ENCODE measurements around the gene CBL.

CBL gene

DNA sequence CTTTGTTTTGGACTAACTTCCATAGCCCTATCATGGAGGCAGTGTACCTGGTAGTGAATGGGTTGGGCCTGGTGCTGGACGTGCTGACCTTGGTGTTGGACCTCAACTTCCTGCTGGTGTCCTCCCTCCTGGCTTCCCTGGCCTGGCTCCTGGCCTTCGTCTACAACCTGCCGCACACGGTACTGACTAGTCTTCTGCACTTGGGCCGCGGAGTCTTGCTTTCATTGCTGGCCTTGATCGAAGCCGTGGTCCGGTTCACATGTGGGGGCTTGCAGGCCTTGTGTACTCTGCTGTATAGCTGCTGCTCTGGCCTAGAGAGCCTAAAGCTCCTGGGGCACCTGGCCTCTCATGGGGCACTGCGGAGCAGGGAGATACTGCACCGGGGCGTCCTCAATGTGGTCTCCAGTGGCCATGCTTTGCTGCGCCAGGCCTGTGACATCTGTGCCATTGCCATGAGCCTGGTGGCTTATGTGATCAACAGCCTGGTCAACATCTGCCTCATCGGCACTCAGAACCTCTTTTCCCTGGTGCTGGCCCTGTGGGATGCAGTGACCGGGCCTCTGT lies 129.0 kb downstream of the CBL start:
- Histone ChIP-seq H3K36me3 (ENCODE audit: control insufficient read depth, insufficient read depth, low read length) (peaks cover 11% of the 10 kb centered on the region), H3K4me3 (ENCODE audit: extremely low read depth, insufficient read depth, low read length, poor library complexity, severe bottlenecking) (peak overlapping the region; percentile 90), H3K4me1 (ENCODE audit: control insufficient read depth, insufficient read depth, low read length, poor library complexity, severe bottlenecking) (peaks cover 44% of the 10 kb centered on the region), H3K9me3 (ENCODE audit: control insufficient read depth, low read length) (no peaks in the 10 kb centered on the region), H3K27ac (ENCODE audit: low read depth, low read length, severe bottlenecking) (no peak overlapping the region)
- 81 to 85% methylated on average over 15 of the region's 15 CpGs for WGBS, 2 experiments (ENCODE audit: insufficient coverage in 2 of 2)

DNA sequence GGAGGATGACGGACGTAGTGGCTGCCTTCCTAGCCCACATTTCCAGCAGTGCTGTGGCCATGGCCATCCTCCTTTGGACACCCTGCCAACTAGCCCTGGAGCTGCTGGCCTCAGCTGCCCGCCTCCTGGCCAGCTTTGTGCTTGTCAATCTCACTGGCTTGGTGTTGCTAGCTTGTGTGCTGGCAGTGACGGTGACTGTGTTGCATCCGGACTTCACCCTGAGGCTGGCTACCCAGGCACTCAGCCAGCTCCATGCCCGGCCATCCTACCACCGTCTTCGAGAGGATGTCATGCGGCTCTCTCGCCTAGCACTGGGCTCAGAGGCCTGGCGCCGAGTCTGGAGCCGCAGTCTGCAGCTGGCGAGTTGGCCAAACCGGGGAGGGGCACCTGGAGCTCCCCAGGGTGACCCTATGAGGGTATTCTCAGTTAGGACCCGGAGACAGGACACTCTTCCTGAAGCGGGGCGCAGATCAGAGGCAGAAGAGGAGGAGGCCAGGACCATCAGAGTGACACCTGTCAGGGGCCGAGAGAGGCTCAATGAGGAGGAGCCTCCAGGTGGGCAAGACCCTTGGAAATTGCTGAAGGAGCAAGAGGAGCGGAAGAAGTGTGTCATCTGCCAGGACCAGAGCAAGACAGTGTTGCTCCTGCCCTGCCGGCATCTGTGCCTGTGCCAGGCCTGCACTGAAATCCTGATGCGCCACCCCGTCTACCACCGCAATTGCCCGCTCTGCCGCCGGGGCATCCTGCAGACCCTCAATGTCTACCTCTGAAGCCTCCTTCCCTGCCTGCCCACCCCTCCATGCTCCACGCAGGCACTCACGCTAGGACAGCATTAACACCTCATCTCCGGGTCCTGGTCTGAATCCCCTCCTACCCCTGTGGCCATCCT lies 129.8 kb downstream of the CBL start:
- 92 to 93% methylated on average over 26 to 29 of the region's 30 CpGs for WGBS, 2 experiments (ENCODE audit: insufficient coverage in 2 of 2)
- H3K27ac ChIP-seq (ENCODE audit: low read depth, low read length, severe bottlenecking) = peak overlapping the region; percentile 97
- H3K9me3 ChIP-seq (ENCODE audit: control insufficient read depth, low read length) = no peaks in the 10 kb centered on the region
- peaks cover 44% of the 10 kb centered on the region for H3K4me1 ChIP-seq (ENCODE audit: control insufficient read depth, insufficient read depth, low read length, poor library complexity, severe bottlenecking)
- peaks cover 11% of the 10 kb centered on the region for H3K36me3 ChIP-seq (ENCODE audit: control insufficient read depth, insufficient read depth, low read length)
- peak overlapping the region; percentile 90 for H3K4me3 ChIP-seq (ENCODE audit: extremely low read depth, insufficient read depth, low read length, poor library complexity, severe bottlenecking)

DNA sequence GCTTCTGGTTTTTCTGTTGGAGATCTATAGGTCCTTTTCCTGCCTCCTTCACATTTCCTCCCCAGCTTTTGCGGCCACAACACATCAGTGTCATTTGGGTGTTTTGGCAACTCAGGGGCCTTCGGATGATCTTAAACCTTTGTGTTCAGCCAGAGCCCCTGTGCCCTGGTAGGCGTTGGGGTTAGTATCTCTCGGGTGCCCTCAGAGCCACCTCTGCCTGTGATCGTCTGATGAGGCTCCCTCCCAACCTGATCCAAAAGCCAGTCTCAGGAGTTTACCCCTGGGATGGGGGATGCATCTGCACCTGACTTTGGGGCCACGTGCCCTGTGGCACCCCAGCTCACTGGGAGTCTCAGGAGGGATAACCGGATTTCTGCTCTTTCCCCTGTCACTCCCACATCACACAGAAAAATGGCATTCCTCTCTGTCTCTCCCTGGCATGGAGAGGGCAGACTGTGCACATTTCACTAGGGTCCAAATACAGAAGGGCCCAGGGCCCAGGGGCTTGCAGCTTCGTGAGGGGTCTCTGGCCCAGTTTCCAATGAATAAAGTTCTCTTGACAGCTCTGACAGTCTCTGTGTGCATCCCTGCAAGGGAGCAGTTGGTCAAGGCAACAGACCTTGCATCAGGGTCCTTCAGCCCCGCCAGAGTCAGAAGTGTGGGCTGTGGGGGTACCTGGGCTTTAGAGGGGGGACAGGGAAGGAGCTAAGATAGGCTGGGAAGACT lies 130.8 kb downstream of the CBL start:
- peak overlapping the region; percentile 23 for H3K4me3 ChIP-seq (ENCODE audit: extremely low read depth, insufficient read depth, low read length, poor library complexity, severe bottlenecking)
- peak overlapping the region; percentile 97 for H3K27ac ChIP-seq (ENCODE audit: low read depth, low read length, severe bottlenecking)
- H3K36me3 ChIP-seq (ENCODE audit: control insufficient read depth, insufficient read depth, low read length) = peaks cover 11% of the 10 kb centered on the region
- 89 to 95% methylated on average over 9 of the region's 9 CpGs for WGBS, 2 experiments (ENCODE audit: insufficient coverage in 2 of 2)
- peaks cover 44% of the 10 kb centered on the region for H3K4me1 ChIP-seq (ENCODE audit: control insufficient read depth, insufficient read depth, low read length, poor library complexity, severe bottlenecking)
- H3K9me3 ChIP-seq (ENCODE audit: control insufficient read depth, low read length) = no peaks in the 10 kb centered on the region

DNA sequence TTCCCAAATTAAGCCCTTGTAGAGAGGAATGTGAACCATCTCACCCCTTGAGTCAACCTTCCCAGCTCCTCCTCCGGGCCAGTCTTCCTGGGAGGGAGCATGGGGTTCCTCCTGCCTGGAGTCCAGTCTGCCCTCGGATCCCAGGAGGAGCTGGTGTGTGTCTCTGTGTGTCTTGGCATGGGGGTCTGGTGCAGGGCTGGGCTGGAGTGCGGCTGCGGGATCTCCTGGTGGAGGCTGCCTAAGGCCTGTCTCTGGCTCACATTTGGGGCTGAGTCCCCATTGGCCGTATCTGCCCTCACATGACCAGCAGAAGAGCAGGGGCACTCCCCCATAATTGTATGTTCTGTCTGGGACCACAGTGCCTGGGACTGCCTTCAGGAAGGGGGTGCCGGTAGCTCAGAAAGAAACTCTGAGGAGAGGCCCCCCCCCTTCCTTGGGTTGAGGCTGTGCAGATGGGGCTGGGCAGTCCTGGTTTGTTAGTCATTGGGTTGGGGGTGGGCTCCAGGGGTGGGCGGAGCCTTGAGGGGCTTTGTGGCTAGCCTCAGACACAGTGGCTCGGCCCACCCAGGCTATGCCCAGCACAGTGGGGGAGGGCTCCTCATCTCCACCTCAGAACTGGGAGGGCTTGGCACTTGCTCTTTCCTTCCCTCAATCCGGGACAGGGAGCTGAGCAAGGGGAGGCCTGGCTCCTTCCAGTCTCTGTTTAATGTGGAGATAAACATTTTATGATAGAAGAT lies 131.6 kb downstream of the CBL start:
- Histone ChIP-seq H3K4me1 (ENCODE audit: control insufficient read depth, insufficient read depth, low read length, poor library complexity, severe bottlenecking) (peaks cover 44% of the 10 kb centered on the region), H3K36me3 (ENCODE audit: control insufficient read depth, insufficient read depth, low read length) (peaks cover 11% of the 10 kb centered on the region), H3K4me3 (ENCODE audit: extremely low read depth, insufficient read depth, low read length, poor library complexity, severe bottlenecking) (peak overlapping the region; percentile 23), H3K9me3 (ENCODE audit: control insufficient read depth, low read length) (no peaks in the 10 kb centered on the region), H3K27ac (ENCODE audit: low read depth, low read length, severe bottlenecking) (peak overlapping the region; percentile 97)
- WGBS, 2 experiments (ENCODE audit: insufficient coverage in 2 of 2) = 6 to 34% methylated on average over 3 to 5 of the region's 9 CpGs

DNA sequence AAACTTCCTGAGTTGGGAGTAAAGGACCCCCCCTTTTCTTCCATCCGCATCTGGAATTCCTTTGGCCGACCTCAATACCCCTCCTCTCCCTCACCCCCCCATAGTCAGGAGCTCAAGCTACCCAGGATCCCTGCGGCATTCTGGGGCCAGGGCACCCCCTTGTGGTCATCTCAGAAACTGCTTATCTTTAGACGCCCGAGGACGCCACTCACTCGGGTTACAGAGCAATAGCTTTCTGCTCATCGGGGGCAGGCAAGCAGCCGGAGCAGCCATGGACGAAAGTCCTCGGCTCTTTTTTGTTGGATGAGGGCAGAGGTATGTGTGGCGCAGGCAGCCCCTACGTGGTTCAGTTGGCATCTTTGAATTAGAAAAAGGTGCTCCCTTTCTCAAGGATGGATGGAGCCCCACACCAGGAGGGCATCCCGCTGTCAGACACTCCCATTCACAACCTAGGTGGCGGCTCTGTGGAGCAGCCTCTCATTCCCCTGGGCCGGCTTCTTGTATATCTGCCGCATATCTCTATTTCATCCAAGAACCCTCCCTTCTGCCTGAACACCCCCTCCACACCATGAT lies 132.3 kb downstream of the CBL start:
- Histone ChIP-seq H3K4me3 (ENCODE audit: extremely low read depth, insufficient read depth, low read length, poor library complexity, severe bottlenecking) (peak overlapping the region; percentile 23), H3K27ac (ENCODE audit: low read depth, low read length, severe bottlenecking) (peak overlapping the region; percentile 97)

DNA sequence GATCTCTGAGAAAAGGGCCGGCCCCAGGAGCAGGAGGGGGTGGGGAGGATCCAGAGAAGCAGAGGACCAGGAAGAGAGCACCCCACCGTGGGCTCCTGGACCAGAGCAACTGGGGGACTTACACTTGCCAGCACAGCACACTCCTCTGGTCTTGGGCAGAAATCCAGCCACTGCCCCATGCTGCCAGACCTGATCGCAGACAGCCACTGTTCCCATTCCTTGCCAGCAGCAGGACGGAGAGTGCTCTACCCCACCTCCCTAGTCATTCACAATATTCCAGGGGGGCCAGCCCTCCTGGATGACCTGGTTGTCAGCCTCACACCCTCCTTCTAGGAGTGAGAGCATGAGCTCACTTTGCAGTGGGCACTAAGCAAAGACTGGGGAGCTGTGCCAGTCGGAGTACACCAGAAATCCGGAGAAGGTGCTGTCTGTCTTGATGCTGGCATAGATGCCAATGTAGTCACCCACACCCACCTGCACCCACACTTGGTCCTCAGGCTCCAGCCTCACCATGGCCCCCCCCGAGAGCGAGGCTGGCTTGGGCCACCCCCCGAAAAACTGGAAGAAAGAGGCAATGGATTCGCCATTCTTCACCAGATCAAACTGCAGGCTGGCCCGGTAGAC lies 132.9 kb downstream of the CBL start:
- H3K27ac ChIP-seq (ENCODE audit: low read depth, low read length, severe bottlenecking) = peak overlapping the region; percentile 97
- WGBS, 2 experiments (ENCODE audit: insufficient coverage in 2 of 2) = 58 to 66% methylated on average over 6 to 8 of the region's 11 CpGs
- peaks cover 44% of the 10 kb centered on the region for H3K4me1 ChIP-seq (ENCODE audit: control insufficient read depth, insufficient read depth, low read length, poor library complexity, severe bottlenecking)
- peak overlapping the region; percentile 55 for H3K4me3 ChIP-seq (ENCODE audit: extremely low read depth, insufficient read depth, low read length, poor library complexity, severe bottlenecking)
- H3K9me3 ChIP-seq (ENCODE audit: control insufficient read depth, low read length) = no peaks in the 10 kb centered on the region
- H3K36me3 ChIP-seq (ENCODE audit: control insufficient read depth, insufficient read depth, low read length) = peaks cover 11% of the 10 kb centered on the region

More for the DNA sequence above, 132.3 kb downstream of the CBL start:
- peaks cover 44% of the 10 kb centered on the region for H3K4me1 ChIP-seq (ENCODE audit: control insufficient read depth, insufficient read depth, low read length, poor library complexity, severe bottlenecking)
- WGBS, 2 experiments (ENCODE audit: insufficient coverage in 2 of 2) = 10 to 15% methylated on average over 10 to 15 of the region's 17 CpGs
- peaks cover 11% of the 10 kb centered on the region for H3K36me3 ChIP-seq (ENCODE audit: control insufficient read depth, insufficient read depth, low read length)
- no peaks in the 10 kb centered on the region for H3K9me3 ChIP-seq (ENCODE audit: control insufficient read depth, low read length)

DNA sequence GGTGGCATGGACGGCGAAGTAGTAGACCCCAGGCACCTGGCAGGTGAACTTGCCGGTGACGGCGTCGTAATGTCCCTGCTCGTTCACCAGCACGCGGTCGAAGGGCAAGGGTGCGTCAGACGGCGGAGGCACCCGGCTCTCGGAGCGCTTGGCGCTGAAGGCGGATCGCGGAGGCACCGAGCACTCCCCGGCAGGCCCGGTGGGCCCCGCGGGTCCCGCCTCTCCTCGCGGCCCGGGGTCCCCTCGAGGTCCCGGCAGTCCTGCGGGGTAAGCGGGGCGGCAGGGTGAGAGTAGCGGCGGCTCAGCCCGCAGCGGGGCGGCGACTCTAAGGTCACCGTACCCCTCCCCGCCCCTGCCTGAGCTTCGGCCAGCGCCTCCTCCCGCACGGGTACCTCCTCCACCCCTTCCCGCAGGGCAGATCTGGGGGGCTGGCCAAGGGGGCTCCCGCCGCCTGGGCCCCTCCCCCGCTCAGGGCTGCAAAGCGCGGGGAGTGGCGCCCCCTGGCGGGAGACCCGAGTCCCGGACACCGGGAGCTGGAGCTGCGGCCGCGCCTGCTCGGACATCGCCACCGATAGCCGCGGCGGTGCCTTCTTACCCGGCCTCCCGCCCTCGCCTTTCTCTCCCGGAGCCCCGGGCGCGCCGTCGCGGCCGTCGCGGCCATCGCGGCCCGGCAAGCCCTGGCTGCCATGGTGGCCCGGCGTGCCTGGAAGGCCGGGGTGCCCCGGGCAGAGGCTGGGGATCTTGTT lies 133.6 kb downstream of the CBL start:
- no peak overlapping the region for H3K27ac ChIP-seq (ENCODE audit: low read depth, low read length, severe bottlenecking)
- H3K4me1 ChIP-seq (ENCODE audit: control insufficient read depth, insufficient read depth, low read length, poor library complexity, severe bottlenecking) = peaks cover 44% of the 10 kb centered on the region
- H3K4me3 ChIP-seq (ENCODE audit: extremely low read depth, insufficient read depth, low read length, poor library complexity, severe bottlenecking) = peak overlapping the region; percentile 55
- H3K36me3 ChIP-seq (ENCODE audit: control insufficient read depth, insufficient read depth, low read length) = peaks cover 11% of the 10 kb centered on the region
- H3K9me3 ChIP-seq (ENCODE audit: control insufficient read depth, low read length) = no peaks in the 10 kb centered on the region
- 11 to 16% methylated on average over 72 of the region's 86 CpGs for WGBS, 2 experiments (ENCODE audit: insufficient coverage in 2 of 2)

DNA sequence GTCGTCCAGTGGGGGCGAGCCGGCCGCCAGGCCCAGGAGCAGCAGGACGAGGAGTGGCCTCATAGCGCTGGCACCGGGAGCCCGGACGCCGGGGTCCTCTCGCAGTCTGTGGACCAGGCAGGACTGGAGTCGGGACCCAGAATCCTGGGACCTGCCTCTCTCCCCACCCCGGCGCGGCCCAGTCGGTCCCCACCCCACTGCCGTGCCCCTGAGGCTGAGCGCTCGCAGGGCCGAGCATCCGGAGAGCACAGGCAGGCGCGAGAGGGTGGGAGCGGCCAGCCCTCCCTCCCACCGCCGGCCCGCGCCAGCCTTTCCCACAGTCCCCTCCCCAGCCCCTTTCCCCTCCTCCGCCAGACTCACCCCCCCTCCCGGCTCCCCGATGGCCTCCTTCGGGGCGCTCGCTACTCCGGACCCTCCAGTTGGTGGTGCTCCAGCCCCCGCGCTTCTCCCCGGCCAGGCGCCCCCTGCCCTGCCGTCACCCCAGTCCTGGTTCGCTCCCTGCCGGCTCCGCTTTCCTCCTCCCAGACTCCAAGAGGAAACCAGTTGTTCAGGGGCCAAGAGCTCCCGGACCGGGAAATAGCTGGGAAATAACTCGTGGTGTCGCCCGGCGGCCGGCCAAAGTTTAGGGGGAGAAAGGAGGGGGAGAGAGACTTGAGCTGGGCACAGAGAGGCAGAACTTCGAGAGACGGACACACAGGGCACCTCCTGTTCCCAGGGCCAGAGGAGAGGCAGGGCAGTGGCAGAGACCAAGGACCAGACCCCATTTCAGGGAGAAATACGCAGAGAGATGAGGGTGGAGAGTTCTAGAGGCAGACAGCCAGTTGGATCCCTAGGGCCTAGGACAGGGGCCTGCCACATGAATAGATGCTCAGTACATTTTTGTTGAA lies 134.4 kb downstream of the CBL start, which contains the start of gene C1QTNF5:
TSS of gene C1QTNF5 (minus strand) at position 549 of the 887 bp plus-strand sequence. CDS start at position 63, 486 bp downstream.
- peaks cover 37% of the 10 kb centered on the region for H3K4me1 ChIP-seq (ENCODE audit: control insufficient read depth, insufficient read depth, low read length, poor library complexity, severe bottlenecking)
- no peaks in the 10 kb centered on the region for H3K9me3 ChIP-seq (ENCODE audit: control insufficient read depth, low read length)
- H3K27ac ChIP-seq (ENCODE audit: low read depth, low read length, severe bottlenecking) = no peak within 1 kb of the TSS
- H3K36me3 ChIP-seq (ENCODE audit: control insufficient read depth, insufficient read depth, low read length) = peaks cover 11% of the 10 kb centered on the region
- 5 to 10% methylated on average over 24 to 36 of the region's 53 CpGs for WGBS, 2 experiments (ENCODE audit: insufficient coverage in 2 of 2)
- H3K4me3 ChIP-seq (ENCODE audit: extremely low read depth, insufficient read depth, low read length, poor library complexity, severe bottlenecking) = peak within 1 kb of the TSS; percentile 55
